ENCODE data around the gene CLIC6.

Gene CLIC6

DNA sequence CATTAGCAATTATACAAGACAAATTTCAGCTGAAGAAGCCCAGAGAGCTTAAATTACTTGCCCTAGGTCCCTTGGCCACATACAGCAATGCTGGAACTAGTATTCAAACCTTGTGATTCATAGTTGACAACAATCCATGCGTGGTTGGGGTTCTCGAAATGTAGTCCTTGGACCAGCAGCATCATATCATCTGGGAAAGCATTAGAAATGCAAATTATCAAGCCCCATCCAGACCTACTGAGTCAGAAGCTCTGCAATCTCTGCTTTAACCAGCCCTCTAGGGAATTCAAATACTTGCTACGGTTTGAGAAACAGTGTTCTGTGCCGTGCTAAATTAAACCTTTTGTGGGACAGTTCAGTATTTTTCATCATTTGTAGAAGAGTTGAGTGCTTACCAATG lies 65.1 kb downstream of the CLIC6 start:
- Mint-ChIP-seq H3K4me3 (no peak overlapping the region), H3K4me1 (peaks cover 6% of the 10 kb centered on the region), H3K27ac (no peak overlapping the region), H3K36me3 (ENCODE audit: low read depth) (no peaks in the 10 kb centered on the region), H3K27me3 (ENCODE audit: low read depth) (peaks cover 9% of the 10 kb centered on the region), H3K9me3 (no peaks in the 10 kb centered on the region)
- TF ChIP-seq, protein P1, sequence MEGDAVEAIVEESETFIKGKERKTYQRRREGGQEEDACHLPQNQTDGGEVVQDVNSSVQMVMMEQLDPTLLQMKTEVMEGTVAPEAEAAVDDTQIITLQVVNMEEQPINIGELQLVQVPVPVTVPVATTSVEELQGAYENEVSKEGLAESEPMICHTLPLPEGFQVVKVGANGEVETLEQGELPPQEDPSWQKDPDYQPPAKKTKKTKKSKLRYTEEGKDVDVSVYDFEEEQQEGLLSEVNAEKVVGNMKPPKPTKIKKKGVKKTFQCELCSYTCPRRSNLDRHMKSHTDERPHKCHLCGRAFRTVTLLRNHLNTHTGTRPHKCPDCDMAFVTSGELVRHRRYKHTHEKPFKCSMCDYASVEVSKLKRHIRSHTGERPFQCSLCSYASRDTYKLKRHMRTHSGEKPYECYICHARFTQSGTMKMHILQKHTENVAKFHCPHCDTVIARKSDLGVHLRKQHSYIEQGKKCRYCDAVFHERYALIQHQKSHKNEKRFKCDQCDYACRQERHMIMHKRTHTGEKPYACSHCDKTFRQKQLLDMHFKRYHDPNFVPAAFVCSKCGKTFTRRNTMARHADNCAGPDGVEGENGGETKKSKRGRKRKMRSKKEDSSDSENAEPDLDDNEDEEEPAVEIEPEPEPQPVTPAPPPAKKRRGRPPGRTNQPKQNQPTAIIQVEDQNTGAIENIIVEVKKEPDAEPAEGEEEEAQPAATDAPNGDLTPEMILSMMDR (IDR thresholded peaks at IDR 0.05; ENCODE audit: unreplicated experiment in 3 of 3) = no peak

DNA sequence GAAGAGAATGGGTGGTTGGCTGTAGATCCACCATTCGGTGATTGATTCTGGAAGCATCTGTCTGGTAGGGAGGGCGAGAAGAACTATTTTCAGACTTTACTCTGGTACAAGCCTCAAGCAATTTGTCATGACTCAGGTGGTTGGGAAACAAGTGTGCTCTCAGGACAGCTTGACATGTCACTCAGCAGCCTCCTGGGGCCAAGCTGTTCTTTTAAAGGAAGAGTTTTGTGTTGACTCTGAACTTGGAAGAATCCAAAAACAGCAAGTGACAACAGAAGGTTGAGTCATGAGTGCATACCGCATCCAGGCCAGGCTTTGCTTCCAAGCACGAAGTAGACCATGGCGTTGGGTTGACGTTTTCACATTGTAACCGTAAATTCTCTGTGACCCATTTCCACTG lies 65.9 kb downstream of the CLIC6 start:
- Mint-ChIP-seq H3K4me3 (no peak overlapping the region), H3K4me1 (peaks cover 6% of the 10 kb centered on the region), H3K27me3 (ENCODE audit: low read depth) (peaks cover 9% of the 10 kb centered on the region), H3K36me3 (ENCODE audit: low read depth) (no peaks in the 10 kb centered on the region), H3K9me3 (no peaks in the 10 kb centered on the region), H3K27ac (no peak overlapping the region)
- TF ChIP-seq, protein P1 (IDR thresholded peaks at IDR 0.05; ENCODE audit: unreplicated experiment in 3 of 3) = no peak

DNA sequence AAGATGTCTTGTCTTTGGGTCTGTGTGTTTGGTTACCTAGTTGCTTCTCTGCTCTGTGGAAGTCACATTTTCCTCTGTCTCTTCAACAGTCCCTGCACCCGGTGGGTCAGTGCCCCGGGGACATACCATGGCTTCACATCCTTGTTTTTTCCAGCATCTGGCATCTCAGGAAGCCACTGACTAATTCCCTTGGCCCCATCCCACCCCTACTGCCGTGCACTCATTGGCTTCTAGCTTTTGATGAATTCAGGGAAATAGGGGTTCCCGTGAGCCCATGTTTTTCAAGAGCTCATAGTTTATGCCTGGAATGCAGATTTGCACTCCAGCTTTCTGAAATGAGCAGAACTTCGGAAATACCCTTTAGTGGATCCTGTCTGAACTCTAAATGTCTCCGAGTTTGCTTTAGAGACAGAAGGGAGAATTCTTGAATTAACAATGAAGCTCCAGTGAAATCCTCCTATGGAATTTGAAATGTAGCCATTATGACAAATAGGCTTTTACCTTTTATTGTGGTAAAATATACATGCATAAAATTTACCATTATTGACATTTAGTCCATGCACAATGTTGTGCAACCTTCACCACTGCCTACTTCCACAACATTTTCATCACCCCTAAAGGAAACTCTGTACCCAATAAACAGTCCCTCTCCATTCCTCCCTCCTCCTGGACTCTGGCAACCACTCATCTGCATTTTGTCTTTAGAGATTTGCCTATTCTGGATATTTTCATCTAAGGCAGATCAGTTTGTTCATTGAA lies 67.5 kb downstream of the CLIC6 start:
- H3K27ac Mint-ChIP-seq = no peak overlapping the region
- H3K4me1 Mint-ChIP-seq = peaks cover 6% of the 10 kb centered on the region
- no peaks in the 10 kb centered on the region for H3K9me3 Mint-ChIP-seq
- TF ChIP-seq, protein P1 (IDR thresholded peaks at IDR 0.05; ENCODE audit: unreplicated experiment in 3 of 3) = no peak
- H3K36me3 Mint-ChIP-seq (ENCODE audit: low read depth) = no peaks in the 10 kb centered on the region
- H3K27me3 Mint-ChIP-seq (ENCODE audit: low read depth) = peaks cover 18% of the 10 kb centered on the region
- no peak overlapping the region for H3K4me3 Mint-ChIP-seq

DNA sequence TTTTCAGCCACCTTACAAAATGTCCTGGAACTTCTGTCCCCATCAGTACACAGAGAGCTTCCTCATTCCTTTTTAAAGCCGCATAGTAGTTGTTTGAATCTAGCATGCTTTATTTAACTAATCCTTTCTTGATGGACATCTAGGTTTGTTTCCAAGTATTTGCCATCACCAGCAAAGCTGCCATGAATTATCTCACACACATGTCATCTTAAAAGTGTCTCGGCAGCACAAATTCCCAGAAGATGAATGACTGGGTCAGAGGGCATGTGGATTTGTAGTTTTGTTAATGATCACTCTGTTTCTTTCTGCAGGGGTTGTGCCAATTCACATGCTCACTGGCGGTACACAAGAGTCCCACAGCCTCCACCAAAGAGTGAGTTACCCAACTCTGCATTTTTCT lies 68.3 kb downstream of the CLIC6 start:
- H3K36me3 Mint-ChIP-seq (ENCODE audit: low read depth) = no peaks in the 10 kb centered on the region

DNA sequence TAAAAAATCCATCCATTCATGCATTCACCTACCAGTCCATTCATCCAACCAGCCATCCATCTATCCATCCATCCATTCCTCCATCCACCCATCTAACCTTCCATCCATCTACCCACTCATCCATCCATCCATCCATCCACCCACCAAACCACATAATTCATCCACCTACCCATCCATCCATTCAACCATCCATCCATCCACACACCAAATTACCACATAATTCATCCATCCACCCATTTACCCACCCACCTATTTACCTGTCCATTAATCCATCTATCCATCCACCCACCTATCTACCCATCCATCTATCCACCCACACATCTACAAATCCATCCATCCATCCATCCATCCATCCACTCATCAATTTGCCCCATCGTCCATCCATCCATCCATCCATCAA lies 71.4 kb downstream of the CLIC6 start:
- TF ChIP-seq, protein P1 (IDR thresholded peaks at IDR 0.05; ENCODE audit: unreplicated experiment in 3 of 3) = no peak
- Mint-ChIP-seq H3K36me3 (ENCODE audit: low read depth) (no peaks in the 10 kb centered on the region), H3K4me1 (peaks cover 7% of the 10 kb centered on the region), H3K4me3 (no peak overlapping the region), H3K27me3 (ENCODE audit: low read depth) (peaks cover 31% of the 10 kb centered on the region), H3K9me3 (no peaks in the 10 kb centered on the region), H3K27ac (no peak overlapping the region)

More for the DNA sequence above, 68.3 kb downstream of the CLIC6 start:
- TF ChIP-seq, protein P1 (IDR thresholded peaks at IDR 0.05; ENCODE audit: unreplicated experiment in 3 of 3) = no peak
- Mint-ChIP-seq H3K27me3 (ENCODE audit: low read depth) (peaks cover 16% of the 10 kb centered on the region), H3K9me3 (no peaks in the 10 kb centered on the region), H3K4me3 (no peak overlapping the region), H3K27ac (no peak overlapping the region), H3K4me1 (peaks cover 6% of the 10 kb centered on the region)

DNA sequence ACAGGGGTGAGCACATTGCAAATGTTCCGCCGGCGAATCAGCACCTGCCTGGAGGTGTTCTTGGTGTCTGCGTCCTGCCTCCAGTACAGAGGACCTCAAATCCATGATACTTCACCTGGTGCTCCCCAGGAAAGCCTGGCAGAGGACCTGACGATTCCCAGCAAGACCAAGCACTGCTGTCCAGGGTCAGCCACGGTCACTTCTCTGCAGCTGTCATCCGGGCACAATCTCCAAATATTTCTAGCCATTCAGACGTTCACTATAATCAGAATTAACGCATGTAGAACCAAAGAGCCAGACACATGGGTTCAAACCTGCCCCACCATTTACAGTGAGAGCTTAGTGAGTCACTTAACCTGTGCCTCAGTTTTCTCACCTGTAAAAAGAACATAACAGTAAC lies 74.5 kb downstream of the CLIC6 start:
- Mint-ChIP-seq H3K27me3 (ENCODE audit: low read depth) (peaks cover 35% of the 10 kb centered on the region), H3K4me1 (peaks cover 6% of the 10 kb centered on the region), H3K27ac (no peak overlapping the region), H3K36me3 (ENCODE audit: low read depth) (no peaks in the 10 kb centered on the region), H3K4me3 (no peak overlapping the region), H3K9me3 (no peaks in the 10 kb centered on the region)
- TF ChIP-seq, protein P1 (IDR thresholded peaks at IDR 0.05; ENCODE audit: unreplicated experiment in 3 of 3) = no peak
